Left lung (tissue), 10 donors: ENCODE measurements around the gene ITM2C. TPM values are rescaled to one million over a fixed set of nuclear protein-coding genes. Genes with fewer than 3 reads are reported as not detected.

Experiments used
- ATAC-seq: fragments of 200-7000 bp; cut with Tn5 transposase; one replicate; pipeline ENCODE4 v1.9.1; 2020; ENCODE audit warnings: moderate library complexity
- DNase-seq, 4 donors: peaks; one replicate each; pipeline ENCODE4 v3.0.0-alpha.2; 2013 to 2020
- H3K27ac ChIP-seq, 2 donors: fragments of 200-600 bp; sonication (generic) in 1 of 2; one replicate each; pipeline versions ENCODE4 v1.5.0 to v1.8.0; 2020 to 2021
- H3K27me3 ChIP-seq, 2 donors: fragments of 200-600 bp; sonication (generic) in 1 of 2; one replicate each; pipeline versions ENCODE4 v1.5.0 to v1.8.0; 2020 to 2021
- H3K36me3 ChIP-seq, 2 donors: fragments of 200-600 bp; sonication (generic) in 1 of 2; one replicate each; pipeline versions ENCODE4 v1.5.0 to v1.8.0; 2020 to 2021
- H3K4me1 ChIP-seq, 2 donors: fragments of 200-600 bp; one replicate each; pipeline ENCODE4 v1.8.0; 2021
- H3K4me3 ChIP-seq, 2 donors: fragments of 200-600 bp; sonication (generic) in 1 of 2; one replicate each; pipeline versions ENCODE4 v1.5.0 to v1.8.0; 2020 to 2021; ENCODE audit warnings: mild to moderate bottlenecking in 1 of 2
- H3K9me3 ChIP-seq, 2 donors: fragments of 200-600 bp; sonication (generic) in 1 of 2; one replicate each; pipeline versions ENCODE4 v1.5.0 to v1.8.0; 2020 to 2021
- CTCF ChIP-seq, 2 donors: fragments of 200-600 bp; sonication (generic) in 1 of 2; IDR thresholded peaks; one replicate each; pipeline versions ENCODE4 v1.5.0 to v1.8.0; 2021; ENCODE audit warnings: antibody characterized with exemption in 2 of 2
- intact Hi-C, 2 donors: fragments of 100-400 bp; cut with DNase I; formaldehyde crosslinking; loops; one replicate each; pipeline versions ENCODE4 v1.11.2 to v1.14.2; 2022
- polyA plus RNA-seq, 6 donors: library from polyadenylated mRNA; unstranded; fragments of 120-200 nt; gene quantifications; one replicate each; pipeline ENCODE4 v1.2.1, GENCODE V29; 2013; ENCODE audit not compliant: insufficient read length in 6 of 6
- total RNA-seq, 2 donors: library from RNA; stranded (reverse); fragmentation: NEBNext Ultra II Directional; extraction: Animal tissue kit (Norgen Biotek cat#: 25700); gene quantifications; one replicate each; pipeline ENCODE4 v1.2.1, GENCODE V29; 2021
- donor health status: DM: no; HTN: yes; CAD: no.
- donor health status: DM: no; HTN: no; CAD: no.

The ITM2C gene
- total and polyA plus RNA-seq, 8 donors: 32.0 to 356 (median 283) TPM

- H3K27ac ChIP-seq: no peak overlapping the region
- H3K9me3 ChIP-seq: no peaks in the 10 kb centered on the region
- H3K4me3 ChIP-seq: peak overlapping the region; percentile 58 to 66
- H3K4me1 ChIP-seq: peaks cover 0 to 47% of the 10 kb centered on the region in 2 donors
- no peak for TF ChIP-seq CTCF (IDR thresholded peaks at IDR 0.05)
- intact Hi-C loops: no loop called here
- peaks cover 5 to 59% of the 10 kb centered on the region in 2 donors for H3K27me3 ChIP-seq
- H3K36me3 ChIP-seq: no peaks in the 10 kb centered on the region
- DNase-seq: no peak
- peak; percentile 4 for ATAC-seq
Observed at GRCh38 chr2:230865307-230865765, 594 bp downstream of the ITM2C start.

GRCh38 chr2:230865766-230866755 is 1.3 kb downstream of the ITM2C start:
- no peak for TF ChIP-seq CTCF (IDR thresholded peaks at IDR 0.05)
- no peak overlapping the region for H3K27ac ChIP-seq
- intact Hi-C loops: no loop called here
- peaks cover under 1 to 58% of the 10 kb centered on the region in 2 donors for H3K27me3 ChIP-seq
- H3K36me3 ChIP-seq: no peaks in the 10 kb centered on the region
- peak overlapping the region; percentile 7 to 58 for H3K4me3 ChIP-seq
- H3K4me1 ChIP-seq: peaks cover 0 to 54% of the 10 kb centered on the region in 2 donors
- ATAC-seq (peak; percentile 8), DNase-seq (peak in 2 of 4 donors; percentile 57 to 79)
- H3K9me3 ChIP-seq: no peaks in the 10 kb centered on the region

- no peaks in the 10 kb centered on the region for H3K9me3 ChIP-seq
- ATAC-seq (no peak), DNase-seq (peak in 1 of 4 donors; percentile 65)
- peaks cover 0 to 49% of the 10 kb centered on the region in 2 donors for H3K27me3 ChIP-seq
- H3K4me3 ChIP-seq: no peak overlapping the region
- intact Hi-C loops: no loop called here
- no peaks in the 10 kb centered on the region for H3K36me3 ChIP-seq
- H3K4me1 ChIP-seq: peaks cover 0 to 56% of the 10 kb centered on the region in 2 donors
- TF ChIP-seq CTCF (IDR thresholded peaks at IDR 0.05): no peak
- no peak overlapping the region for H3K27ac ChIP-seq
Observed at GRCh38 chr2:230866756-230867523, 2.2 kb downstream of the ITM2C start.

GRCh38 chr2:230868161-230868946 is 3.6 kb downstream of the ITM2C start:
- intact Hi-C loops: no loop called here
- ATAC-seq: no peak
- TF ChIP-seq CTCF (IDR thresholded peaks at IDR 0.05): no peak

More at GRCh38 chr2:230868161-230868946, 3.6 kb downstream of the ITM2C start:
- H3K4me3 ChIP-seq: no peak overlapping the region
- peaks cover 0 to 35% of the 10 kb centered on the region in 2 donors for H3K27me3 ChIP-seq
- peaks cover 0 to 56% of the 10 kb centered on the region in 2 donors for H3K4me1 ChIP-seq
- no peaks in the 10 kb centered on the region for H3K36me3 ChIP-seq
- DNase-seq: peak in 2 of 4 donors; percentile 68 to 75
- H3K9me3 ChIP-seq: no peaks in the 10 kb centered on the region
- no peak overlapping the region for H3K27ac ChIP-seq
